AG04449 (cell line): ENCODE results near the gene NALCN.

ENCODE experiments used
- CTCF ChIA-PET: fragments of 350-600 bp; formaldehyde crosslinking; extraction: SDS; loops from one replicate; lab custom pipeline; 2021; ENCODE audit warnings: antibody characterized with exemption; lab: Yijun Ruan, JAX
- POLR2A ChIA-PET: fragments of 400-600, 350-600 bp; formaldehyde crosslinking; extraction: SDS; loops from one replicate; lab custom pipeline; 2020; ENCODE audit warnings: antibody characterized with exemption, inconsistent platforms; lab: Yijun Ruan, JAX
- DNase-seq: peaks from one replicate; pipeline ENCODE4 v3.0.0-alpha.2; 2010; ENCODE audit warnings: low read depth, low spot score
- H3K4me3 ChIP-seq: 2 replicates; pipeline ENCODE4 v1.5.1; 2011; ENCODE audit warnings: low read depth, mild to moderate bottlenecking, control low read depth, low read length
- CTCF ChIP-seq: IDR thresholded peaks from one replicate; pipeline ENCODE4 v1.5.1; 2011; ENCODE audit warnings: mild to moderate bottlenecking, moderate library complexity, low read length, control low read depth, inconsistent platforms; ENCODE audit not compliant: insufficient read depth; ENCODE audit errors: missing control alignments

Gene NALCN

GRCh38 chr13:101178406-101178805 is 237.9 kb downstream of the NALCN start:
- no peak for TF ChIP-seq CTCF
- ChIA-PET POLR2A (no interaction called here), CTCF (no interaction called here)
- DNase-seq: no peak
- H3K4me3 ChIP-seq: no peak overlapping the region

- no peak for DNase-seq
- CTCF ChIA-PET: interaction anchor here (0.9 to 1.4 kb wide), 3 partner anchors 25 to 587 kb away, joined by 3 to 4 read pairs (median 3); no protein-coding TSS in a partner anchor
- POLR2A ChIA-PET: no interaction called here
- TF ChIP-seq CTCF: no peak
- no peak overlapping the region for H3K4me3 ChIP-seq
Observed at GRCh38 chr13:101170306-101170705, 246.0 kb downstream of the NALCN start.

GRCh38 chr13:101157261-101157660 is 259.0 kb downstream of the NALCN start:
- no peak for TF ChIP-seq CTCF
- no peak overlapping the region for H3K4me3 ChIP-seq
- CTCF ChIA-PET: interaction anchor here (1.0 to 1.8 kb wide), 4 partner anchors 9 to 297 kb away, joined by 3 to 7 read pairs (median 4); no protein-coding TSS in a partner anchor
- POLR2A ChIA-PET: no interaction called here
- no peak for DNase-seq

- no peak for DNase-seq
- CTCF ChIA-PET: interaction anchor here (0.9 to 2.8 kb wide), 7 partner anchors 11 to 342 kb away, joined by 3 to 17 read pairs (median 4); no protein-coding TSS in a partner anchor
- TF ChIP-seq CTCF: no peak
- POLR2A ChIA-PET: no interaction called here
- no peak overlapping the region for H3K4me3 ChIP-seq
Observed at GRCh38 chr13:101155920-101156319, 260.4 kb downstream of the NALCN start.

- no peak for TF ChIP-seq CTCF
- DNase-seq: no peak
- no peak overlapping the region for H3K4me3 ChIP-seq
- ChIA-PET POLR2A (no interaction called here), CTCF (interaction anchor here (0.9 to 1.3 kb wide), 5 partner anchors 303 to 605 kb away, joined by 3 to 5 read pairs (median 4); no protein-coding TSS in a partner anchor)
Observed at GRCh38 chr13:101152184-101152583, 264.1 kb downstream of the NALCN start.

GRCh38 chr13:101150998-101151397 is 265.3 kb downstream of the NALCN start:
- POLR2A ChIA-PET: no interaction called here
- no peak for TF ChIP-seq CTCF
- no peak overlapping the region for H3K4me3 ChIP-seq
- DNase-seq: no peak
- CTCF ChIA-PET: interaction anchor here (0.8 to 9.4 kb wide), 19 partner anchors 8 to 607 kb away, joined by 3 to 122 read pairs (median 5); partner anchors contain the start of gene ITGBL1
